OCI-LY3 (cell line): ENCODE results near the gene RPAP2.

Experiments used
- EZH2phosphoT487 ChIP-seq: fragments of 200-600 bp; shearing (Covaris generic); IDR thresholded peaks from 2 replicates; pipeline ENCODE4 v1.6.1; 2018; ENCODE audit warnings: antibody characterized with exemption, mixed run types, low read depth
- TF ChIP-seq, protein P1 (sequence below): fragments of 200-600, 300-600 bp; sonication (generic); IDR thresholded peaks from 2 replicates; pipeline ENCODE4 v1.5.1; 2014; ENCODE audit warnings: antibody characterized with exemption, low read length, low read depth

DNA sequence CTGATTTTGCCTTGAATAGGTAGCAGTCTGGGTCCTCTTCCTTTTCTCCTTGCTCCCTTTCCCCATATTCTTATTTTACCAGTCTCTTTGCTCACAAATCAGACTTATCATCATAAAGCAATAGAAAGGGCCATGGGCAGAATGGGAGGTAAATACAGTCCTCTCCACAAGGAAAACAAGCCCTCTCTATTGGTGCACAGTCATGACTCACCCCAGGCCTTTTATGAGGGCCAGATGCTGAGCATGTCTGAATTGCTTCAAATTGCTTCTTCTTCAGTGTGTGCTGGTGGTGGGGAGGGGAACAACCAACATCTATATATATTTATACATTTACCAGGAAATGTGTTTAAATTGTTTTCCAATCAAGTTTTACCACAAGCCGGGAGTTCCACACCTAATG, 112.7 kb downstream of the RPAP2 start:
- TF ChIP-seq, protein P1, sequence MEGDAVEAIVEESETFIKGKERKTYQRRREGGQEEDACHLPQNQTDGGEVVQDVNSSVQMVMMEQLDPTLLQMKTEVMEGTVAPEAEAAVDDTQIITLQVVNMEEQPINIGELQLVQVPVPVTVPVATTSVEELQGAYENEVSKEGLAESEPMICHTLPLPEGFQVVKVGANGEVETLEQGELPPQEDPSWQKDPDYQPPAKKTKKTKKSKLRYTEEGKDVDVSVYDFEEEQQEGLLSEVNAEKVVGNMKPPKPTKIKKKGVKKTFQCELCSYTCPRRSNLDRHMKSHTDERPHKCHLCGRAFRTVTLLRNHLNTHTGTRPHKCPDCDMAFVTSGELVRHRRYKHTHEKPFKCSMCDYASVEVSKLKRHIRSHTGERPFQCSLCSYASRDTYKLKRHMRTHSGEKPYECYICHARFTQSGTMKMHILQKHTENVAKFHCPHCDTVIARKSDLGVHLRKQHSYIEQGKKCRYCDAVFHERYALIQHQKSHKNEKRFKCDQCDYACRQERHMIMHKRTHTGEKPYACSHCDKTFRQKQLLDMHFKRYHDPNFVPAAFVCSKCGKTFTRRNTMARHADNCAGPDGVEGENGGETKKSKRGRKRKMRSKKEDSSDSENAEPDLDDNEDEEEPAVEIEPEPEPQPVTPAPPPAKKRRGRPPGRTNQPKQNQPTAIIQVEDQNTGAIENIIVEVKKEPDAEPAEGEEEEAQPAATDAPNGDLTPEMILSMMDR = no peak
- no peak for TF ChIP-seq EZH2phosphoT487
